ENCODE data around the gene ANO2. TPM values are rescaled to one million over a fixed set of nuclear protein-coding genes. Genes with fewer than 3 reads are reported as not detected.

The ANO2 gene
- total RNA-seq, 4 donors from 2014 or later: 0.59 to 51.7 (median 15.1) TPM

DNA sequence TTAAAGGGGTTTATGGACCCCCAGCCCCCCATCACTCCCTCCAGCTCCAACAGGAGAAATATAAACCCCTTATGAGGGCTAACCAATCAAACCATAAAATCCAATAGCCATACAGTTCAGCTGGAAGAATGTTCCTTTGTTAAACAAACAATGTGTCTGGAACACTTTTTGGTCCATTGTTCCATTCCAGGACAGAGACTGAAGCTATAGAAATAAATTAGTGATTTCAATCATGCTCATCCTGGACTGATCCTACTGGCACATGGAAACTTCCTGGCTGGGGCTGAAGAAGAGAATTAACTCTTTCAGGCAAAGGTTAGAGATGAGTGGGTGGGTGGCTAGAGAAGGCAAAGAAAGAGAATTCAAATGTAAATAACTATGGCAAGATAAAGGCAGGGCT, 63.4 kb downstream of the ANO2 start:
- Histone ChIP-seq H3K27me3 (no peaks in the 10 kb centered on the region), H3K4me1 (no peaks in the 10 kb centered on the region), H3K4me3 (no peak overlapping the region), H3K27ac (no peak overlapping the region), H3K9me3 (no peaks in the 10 kb centered on the region), H3K36me3 (no peaks in the 10 kb centered on the region)
- DNase-seq: no peak
- intact Hi-C loops (cut with DNase I; ENCODE audit: low total_unique reads): no loop called here
- TF ChIP-seq, protein P1, sequence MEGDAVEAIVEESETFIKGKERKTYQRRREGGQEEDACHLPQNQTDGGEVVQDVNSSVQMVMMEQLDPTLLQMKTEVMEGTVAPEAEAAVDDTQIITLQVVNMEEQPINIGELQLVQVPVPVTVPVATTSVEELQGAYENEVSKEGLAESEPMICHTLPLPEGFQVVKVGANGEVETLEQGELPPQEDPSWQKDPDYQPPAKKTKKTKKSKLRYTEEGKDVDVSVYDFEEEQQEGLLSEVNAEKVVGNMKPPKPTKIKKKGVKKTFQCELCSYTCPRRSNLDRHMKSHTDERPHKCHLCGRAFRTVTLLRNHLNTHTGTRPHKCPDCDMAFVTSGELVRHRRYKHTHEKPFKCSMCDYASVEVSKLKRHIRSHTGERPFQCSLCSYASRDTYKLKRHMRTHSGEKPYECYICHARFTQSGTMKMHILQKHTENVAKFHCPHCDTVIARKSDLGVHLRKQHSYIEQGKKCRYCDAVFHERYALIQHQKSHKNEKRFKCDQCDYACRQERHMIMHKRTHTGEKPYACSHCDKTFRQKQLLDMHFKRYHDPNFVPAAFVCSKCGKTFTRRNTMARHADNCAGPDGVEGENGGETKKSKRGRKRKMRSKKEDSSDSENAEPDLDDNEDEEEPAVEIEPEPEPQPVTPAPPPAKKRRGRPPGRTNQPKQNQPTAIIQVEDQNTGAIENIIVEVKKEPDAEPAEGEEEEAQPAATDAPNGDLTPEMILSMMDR (IDR thresholded peaks at IDR 0.05): no peak
- TF ChIP-seq POLR2A (IDR thresholded peaks at IDR 0.05): no peak

DNA sequence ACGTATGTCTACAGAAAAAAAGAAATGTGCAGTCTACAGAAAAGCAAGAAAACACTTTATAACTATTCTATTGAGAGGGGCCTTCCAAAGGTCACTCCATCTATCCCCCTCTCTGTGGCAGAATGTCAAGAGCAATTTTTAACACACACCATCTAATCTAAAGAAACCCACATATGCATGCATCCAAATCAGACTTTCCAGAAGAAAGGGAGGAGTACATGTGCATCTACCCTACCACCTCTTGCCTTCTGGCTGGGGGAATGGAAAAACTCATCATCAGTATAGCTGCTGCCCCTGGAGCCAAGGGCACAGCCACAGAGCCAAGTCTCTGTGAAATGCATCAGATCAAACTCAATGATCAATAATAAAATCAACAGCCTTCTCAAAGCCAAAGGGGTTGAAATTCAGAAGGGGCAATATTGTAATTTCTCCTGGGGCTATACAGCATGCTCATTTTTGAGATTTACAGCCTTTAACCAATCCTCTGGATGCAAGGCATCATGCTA, 63.9 kb downstream of the ANO2 start:
- Histone ChIP-seq H3K27ac (no peak overlapping the region), H3K9me3 (no peaks in the 10 kb centered on the region), H3K4me3 (no peak overlapping the region), H3K27me3 (no peaks in the 10 kb centered on the region), H3K4me1 (no peaks in the 10 kb centered on the region), H3K36me3 (no peaks in the 10 kb centered on the region)
- intact Hi-C loops (cut with DNase I; ENCODE audit: low total_unique reads): no loop called here
- no peak for DNase-seq
- TF ChIP-seq POLR2A (IDR thresholded peaks at IDR 0.05): no peak
- TF ChIP-seq, protein P1 (IDR thresholded peaks at IDR 0.05): no peak

DNA sequence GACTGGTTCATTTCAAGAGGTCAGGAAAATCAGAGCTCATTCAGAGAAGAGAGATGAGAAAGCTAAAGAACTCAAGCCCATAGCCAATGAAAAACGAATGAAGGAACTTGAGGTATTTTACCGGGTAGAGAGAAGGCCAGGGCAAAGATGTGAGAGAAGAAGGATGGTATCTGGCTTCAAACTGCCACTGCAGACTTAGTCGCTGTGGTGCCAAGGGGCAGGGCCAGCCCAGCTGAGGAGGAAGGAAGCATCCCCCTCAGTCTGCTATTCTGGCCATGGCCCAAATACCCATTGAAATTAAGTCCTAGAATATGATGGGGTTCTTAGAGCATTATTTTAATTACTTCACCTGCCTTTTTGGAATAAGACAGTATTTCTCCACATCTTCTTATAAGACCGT, 69.2 kb downstream of the ANO2 start:
- intact Hi-C loops (cut with DNase I; ENCODE audit: low total_unique reads): no loop called here
- no peak for TF ChIP-seq POLR2A (IDR thresholded peaks at IDR 0.05)
- TF ChIP-seq, protein P1 (IDR thresholded peaks at IDR 0.05): no peak
- Histone ChIP-seq H3K9me3 (no peaks in the 10 kb centered on the region), H3K27me3 (no peaks in the 10 kb centered on the region), H3K4me1 (no peaks in the 10 kb centered on the region), H3K27ac (no peak overlapping the region), H3K36me3 (no peaks in the 10 kb centered on the region), H3K4me3 (no peak overlapping the region)
- DNase-seq: no peak

DNA sequence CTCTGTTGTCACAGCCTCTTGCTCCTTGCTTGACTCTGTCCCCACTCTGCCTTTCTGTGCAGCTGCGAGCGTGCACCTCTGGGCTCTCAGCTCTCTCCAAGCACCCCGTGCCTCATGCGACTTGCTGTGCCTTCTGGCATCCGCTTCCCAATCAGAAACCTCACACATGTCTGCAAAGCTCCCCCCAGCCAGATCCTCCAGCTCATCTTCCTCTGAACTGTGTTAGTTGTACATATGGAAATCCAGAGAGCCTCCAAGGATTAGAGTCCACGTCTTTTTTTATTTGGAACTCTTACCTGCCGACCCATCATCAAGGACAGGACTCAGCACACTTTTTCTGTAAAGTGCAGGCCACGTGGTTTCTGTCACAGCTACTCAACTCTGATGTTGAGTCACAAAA, 70.5 kb downstream of the ANO2 start:
- H3K4me3 ChIP-seq: no peak overlapping the region
- intact Hi-C loops (cut with DNase I; ENCODE audit: low total_unique reads): no loop called here
- no peaks in the 10 kb centered on the region for H3K4me1 ChIP-seq
- no peaks in the 10 kb centered on the region for H3K36me3 ChIP-seq
- no peaks in the 10 kb centered on the region for H3K27me3 ChIP-seq
- no peak for DNase-seq
- no peak for TF ChIP-seq POLR2A (IDR thresholded peaks at IDR 0.05)
- no peak overlapping the region for H3K27ac ChIP-seq
- H3K9me3 ChIP-seq: no peaks in the 10 kb centered on the region

DNA sequence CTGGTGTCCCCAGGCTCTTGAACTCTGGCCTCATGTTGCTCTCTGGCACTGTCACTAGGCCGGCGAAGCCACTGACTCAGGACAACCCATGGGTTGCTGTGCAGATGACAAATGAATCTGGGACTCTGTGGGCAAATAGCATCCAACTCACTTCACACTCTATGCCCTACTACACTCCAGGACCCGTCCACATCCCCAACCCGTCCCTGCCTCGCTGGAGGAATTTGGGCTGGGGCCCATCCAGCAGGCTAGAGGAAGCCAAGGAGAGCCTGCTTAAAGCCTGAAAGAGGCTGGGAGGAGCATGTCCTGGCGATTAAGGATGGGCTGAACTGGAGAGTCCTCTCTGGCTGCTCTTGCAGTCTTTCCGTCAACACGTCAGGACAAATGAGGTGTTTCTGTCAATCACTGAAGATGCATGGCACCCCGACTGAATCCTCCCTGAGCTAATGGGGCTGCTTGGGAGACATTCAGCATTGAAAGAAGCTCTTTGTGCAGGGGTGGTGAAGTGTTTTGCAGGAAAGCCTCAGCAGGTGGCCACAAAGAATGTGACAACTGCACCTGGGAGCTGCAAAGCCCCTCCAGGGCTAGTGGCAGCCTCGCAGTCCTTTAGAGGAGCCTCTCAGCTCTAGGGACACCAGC, 71.7 kb downstream of the ANO2 start:
- intact Hi-C loops (cut with DNase I; ENCODE audit: low total_unique reads): no loop called here
- no peaks in the 10 kb centered on the region for H3K36me3 ChIP-seq
- TF ChIP-seq POLR2A (IDR thresholded peaks at IDR 0.05): no peak
- TF ChIP-seq, protein P1 (IDR thresholded peaks at IDR 0.05): no peak

More for the DNA sequence above, 71.7 kb downstream of the ANO2 start:
- Histone ChIP-seq H3K4me3 (no peak overlapping the region), H3K27me3 (no peaks in the 10 kb centered on the region), H3K27ac (no peak overlapping the region), H3K4me1 (no peaks in the 10 kb centered on the region), H3K9me3 (no peaks in the 10 kb centered on the region)
- DNase-seq: no peak

Data from uterus (tissue), 4 donors.